NCI-H146 (cell line): Measurements from ENCODE around the gene MACF1.
"Not testable (repeated sequence)": the region's sequence is repeated elsewhere in the genome, so short reads cannot be mapped to it uniquely, and the experiment has no call there.

Experiments
- DNase-seq: peaks from one replicate; lab custom pipeline; 2025; lab: John Stamatoyannopoulos, UW

MACF1 gene

GRCh38 chr1:39492118-39493042, 287.9 kb downstream of the MACF1 start:
- not testable (repeated sequence) for DNase-seq

GRCh38 chr1:39493043-39493810, 288.7 kb downstream of the MACF1 start:
- not testable (repeated sequence) for DNase-seq

GRCh38 chr1:39494671-39495410, 290.3 kb downstream of the MACF1 start:
- DNase-seq: no peak

GRCh38 chr1:39496520-39496919, 292.0 kb downstream of the MACF1 start:
- not testable (repeated sequence) for DNase-seq

- no peak for DNase-seq
Observed at GRCh38 chr1:39497585-39497984, 293.1 kb downstream of the MACF1 start.

GRCh38 chr1:39498096-39498710, 293.7 kb downstream of the MACF1 start:
- not testable (repeated sequence) for DNase-seq

GRCh38 chr1:39498821-39499220, 294.3 kb downstream of the MACF1 start:
- not testable (repeated sequence) for DNase-seq

- no peak for DNase-seq
Observed at GRCh38 chr1:39499668-39500067, 295.2 kb downstream of the MACF1 start.

- DNase-seq: no peak
Observed at GRCh38 chr1:39500862-39501389, 296.4 kb downstream of the MACF1 start.

- no peak for DNase-seq
Observed at GRCh38 chr1:39501666-39502065, 297.2 kb downstream of the MACF1 start.

- not testable (repeated sequence) for DNase-seq
Observed at GRCh38 chr1:39504436-39504835, 299.9 kb downstream of the MACF1 start.

GRCh38 chr1:39505289-39505688, 300.8 kb downstream of the MACF1 start:
- no peak for DNase-seq

- no peak for DNase-seq
Observed at GRCh38 chr1:39507230-39507928, 302.9 kb downstream of the MACF1 start.

GRCh38 chr1:39508266-39508665, 303.8 kb downstream of the MACF1 start:
- DNase-seq: no peak

GRCh38 chr1:39508857-39509305, 304.4 kb downstream of the MACF1 start:
- no peak for DNase-seq

- no peak for DNase-seq
Observed at GRCh38 chr1:39509360-39510009, 305.0 kb downstream of the MACF1 start.

GRCh38 chr1:39510570-39511186, 306.2 kb downstream of the MACF1 start:
- DNase-seq: not testable (repeated sequence)

- not testable (repeated sequence) for DNase-seq
Observed at GRCh38 chr1:39511477-39511876, 307.0 kb downstream of the MACF1 start.

GRCh38 chr1:39512234-39512847, 307.8 kb downstream of the MACF1 start:
- not testable (repeated sequence) for DNase-seq
